Stimulated activated CD4-positive, alpha-beta T cell treated with anti-CD3 and anti-CD28 coated beads, Interleukin-4, amount 100 ng/mL, for 1 hour (primary cell): Measurements from ENCODE around the gene EGF.
"Not testable (repeated sequence)": the region's sequence is repeated elsewhere in the genome, so short reads cannot be mapped to it uniquely, and the experiment has no call there.

Source experiments
- DNase-seq: peaks from one replicate; pipeline ENCODE4 v3.0.0-alpha.2; 2020

EGF gene

DNA sequence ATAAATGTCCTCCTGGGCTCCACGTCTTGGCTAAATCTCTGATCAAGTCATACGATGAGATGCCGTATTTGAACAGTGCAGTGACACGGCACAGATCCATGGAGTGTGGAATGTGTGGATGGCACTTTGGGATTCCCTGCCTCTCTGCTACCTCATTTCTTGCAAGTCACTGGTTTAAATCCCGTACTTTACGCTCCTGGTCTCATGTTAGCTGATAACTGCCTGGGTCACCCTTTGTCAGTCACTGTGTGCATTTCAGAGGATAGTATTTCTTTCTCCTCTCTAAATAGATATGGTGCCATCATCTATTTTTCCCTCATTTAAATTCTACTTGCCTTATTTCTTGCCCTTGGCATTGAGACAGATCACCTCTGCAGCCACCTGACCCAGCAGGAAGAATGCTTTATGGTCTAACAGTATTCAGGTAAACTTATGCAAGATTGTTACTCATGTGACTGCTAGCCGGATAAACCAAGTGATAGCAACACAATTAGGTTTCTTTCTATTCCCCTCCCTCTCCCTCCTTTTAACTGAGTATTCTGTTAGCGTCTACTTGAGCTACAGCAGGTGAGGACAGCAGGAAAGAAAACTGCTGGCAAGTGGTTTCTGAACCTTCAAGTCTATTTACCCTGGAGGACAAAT, 2.8 kb downstream of the EGF start:
- DNase-seq: no peak

DNA sequence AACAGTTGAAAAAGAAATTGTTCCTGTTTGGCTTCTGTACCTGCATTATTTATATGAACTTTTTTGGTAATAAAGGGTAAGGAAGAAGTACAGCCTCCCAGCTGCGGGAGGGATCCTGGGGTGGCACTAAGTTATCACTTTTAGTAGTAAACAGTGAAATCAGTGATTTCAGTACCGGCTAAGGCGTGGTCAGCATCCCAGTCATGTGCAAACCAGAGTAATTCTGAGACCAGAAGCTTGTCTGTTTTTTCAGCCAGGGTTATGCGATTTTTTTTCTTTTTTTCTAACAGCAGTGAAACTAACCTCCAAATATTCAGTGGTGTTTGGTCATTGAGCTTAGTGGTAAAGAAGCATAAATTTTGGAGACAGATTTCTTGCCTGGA, 3.3 kb downstream of the EGF start:
- DNase-seq: no peak

DNA sequence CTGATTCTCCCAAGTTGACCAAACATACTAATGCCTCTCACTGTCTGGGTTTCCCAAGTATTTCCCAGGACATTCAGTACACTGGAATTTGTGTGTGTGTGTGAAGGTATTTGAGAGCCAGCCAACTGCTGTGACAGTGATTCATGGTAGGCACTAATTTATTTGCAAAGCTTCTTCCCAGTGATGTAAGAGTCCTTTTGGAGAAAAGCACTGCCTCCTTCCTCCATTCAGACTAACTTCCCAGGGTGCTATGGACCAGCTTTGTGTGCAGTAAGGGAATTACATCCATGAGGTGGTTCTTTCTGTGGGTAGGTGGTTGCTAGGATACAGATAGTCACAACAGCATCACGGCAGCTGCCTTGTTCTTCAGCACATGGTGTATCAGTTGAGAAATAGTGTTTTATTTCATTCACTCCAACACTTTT, 8.7 kb downstream of the EGF start:
- no peak for DNase-seq

DNA sequence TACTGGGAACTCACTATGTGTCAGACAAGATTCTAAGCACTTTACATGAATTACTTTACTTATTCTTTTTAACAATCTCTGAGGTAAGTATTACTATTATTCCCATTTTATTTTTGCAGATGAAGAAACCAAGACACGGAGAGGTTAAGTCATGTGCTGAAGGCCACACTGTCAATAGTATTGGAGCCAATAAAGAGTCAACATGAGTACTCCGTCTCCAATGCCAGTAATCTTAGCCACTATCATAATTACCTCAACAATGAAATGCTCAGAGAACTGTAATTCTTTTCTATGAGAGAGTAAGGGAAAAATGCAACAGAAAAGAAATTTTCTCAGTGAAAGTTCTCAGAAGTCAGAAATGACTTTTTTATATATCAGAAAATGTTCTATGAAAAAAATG, 12.7 kb downstream of the EGF start:
- DNase-seq: no peak

DNA sequence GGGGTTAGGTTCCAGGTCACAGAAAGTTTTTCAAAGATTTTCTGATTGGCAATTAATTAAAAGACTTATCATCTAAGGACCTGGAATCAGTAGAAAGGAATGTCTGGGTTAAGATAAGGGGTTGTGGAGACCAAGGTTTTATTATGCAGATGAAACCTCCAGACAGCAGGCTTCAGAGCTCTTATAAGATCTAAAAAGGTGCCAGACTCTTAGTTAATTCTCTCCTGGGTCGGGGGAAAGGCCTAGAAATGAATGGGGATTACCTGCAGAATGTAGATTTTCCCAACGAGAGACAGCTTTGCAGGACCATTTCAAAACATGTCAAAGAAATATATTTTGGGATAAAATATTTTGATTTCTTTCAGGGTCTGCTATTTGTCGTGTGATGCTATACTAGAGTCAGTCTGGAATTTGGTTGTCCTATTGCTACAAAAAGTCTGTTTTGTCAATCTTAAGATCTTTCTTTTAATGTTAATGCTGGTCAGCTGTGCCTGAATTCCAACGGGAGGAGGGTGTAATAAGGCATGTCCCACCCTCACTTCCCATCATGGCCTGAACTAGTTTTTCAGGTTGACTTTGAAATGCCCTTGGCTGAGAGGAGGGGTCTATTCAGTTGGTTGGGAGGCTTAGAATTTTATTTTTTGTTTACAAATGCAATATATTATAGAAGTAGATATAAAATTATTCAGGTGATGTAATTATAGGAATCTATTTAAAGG, 15.8 kb downstream of the EGF start:
- no peak for DNase-seq

DNA sequence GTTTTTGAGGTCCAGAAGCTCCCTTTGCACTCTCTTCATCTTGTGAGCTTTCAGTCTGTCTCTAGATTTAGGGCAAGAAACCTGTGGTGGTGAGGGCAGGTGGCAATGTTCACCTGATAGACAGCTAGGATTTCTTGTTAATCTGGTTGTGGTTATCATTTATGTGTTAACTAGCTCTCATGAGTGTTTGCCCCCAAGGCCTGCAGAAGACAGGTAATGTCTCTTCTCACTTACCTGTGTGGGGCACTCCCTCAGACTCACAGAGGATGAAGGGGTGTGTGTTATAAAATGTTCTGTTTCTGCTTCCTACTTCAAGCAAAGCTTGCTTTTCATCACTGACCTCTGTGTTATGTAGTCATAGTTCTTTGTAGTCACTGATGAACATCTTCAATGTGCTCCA, 17.8 kb downstream of the EGF start:
- DNase-seq: no peak

DNA sequence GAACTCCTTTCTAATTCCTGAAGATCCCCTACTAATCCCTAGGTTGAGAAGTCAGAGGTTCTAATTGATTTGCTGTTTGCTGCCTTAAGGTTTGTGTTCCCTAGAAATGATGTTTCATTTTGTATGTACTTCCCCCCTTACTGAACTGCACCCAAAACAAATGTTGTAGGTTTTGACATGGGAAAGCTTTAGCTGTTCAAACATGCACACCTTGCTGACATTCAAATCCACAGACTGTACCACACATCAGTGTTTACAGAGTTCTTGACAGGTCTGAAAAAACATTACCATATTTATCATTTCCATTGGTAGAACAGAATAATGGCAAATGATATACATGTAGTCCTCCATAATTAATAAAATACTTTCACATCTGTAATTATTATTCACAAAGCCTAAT, 18.2 kb downstream of the EGF start:
- DNase-seq: no peak

DNA sequence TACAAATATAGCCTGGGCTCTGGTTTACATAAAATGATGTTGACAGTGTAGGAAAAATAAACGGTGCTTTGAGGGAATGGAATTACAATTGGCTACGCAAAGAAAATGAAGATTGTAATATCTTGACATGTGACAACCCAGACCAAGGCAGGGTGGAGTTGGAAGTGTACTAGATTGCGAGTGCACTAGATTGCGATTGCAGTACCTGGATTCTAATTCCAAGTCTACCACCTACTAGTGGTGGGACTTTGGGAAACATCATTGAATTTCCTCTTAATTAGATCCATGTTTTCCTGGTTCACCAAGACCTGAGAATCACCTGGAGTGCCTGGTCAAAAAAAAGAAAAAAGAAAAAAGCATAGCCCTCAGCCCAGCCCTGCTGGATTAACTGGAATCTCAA, 18.6 kb downstream of the EGF start:
- no peak for DNase-seq

DNA sequence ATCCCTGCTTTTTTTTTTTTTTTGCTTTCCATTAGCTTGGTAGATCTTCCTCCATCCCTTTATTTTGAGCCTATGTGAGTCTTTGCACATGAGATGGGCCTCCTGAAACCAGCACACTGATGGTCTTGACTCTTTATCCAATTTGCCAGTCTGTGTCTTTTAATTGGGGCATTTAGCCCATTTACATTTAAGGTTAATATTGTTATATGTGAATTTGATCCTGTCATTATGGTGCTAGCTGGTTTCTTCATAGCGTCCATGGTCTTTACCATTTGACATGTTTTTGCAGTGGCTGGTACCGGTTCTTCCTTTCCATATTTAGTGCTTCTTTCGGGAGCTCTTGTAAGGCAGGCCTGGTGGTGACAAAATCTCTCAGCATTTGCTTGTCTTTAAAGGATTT, 24.7 kb downstream of the EGF start:
- DNase-seq: not testable (repeated sequence)

DNA sequence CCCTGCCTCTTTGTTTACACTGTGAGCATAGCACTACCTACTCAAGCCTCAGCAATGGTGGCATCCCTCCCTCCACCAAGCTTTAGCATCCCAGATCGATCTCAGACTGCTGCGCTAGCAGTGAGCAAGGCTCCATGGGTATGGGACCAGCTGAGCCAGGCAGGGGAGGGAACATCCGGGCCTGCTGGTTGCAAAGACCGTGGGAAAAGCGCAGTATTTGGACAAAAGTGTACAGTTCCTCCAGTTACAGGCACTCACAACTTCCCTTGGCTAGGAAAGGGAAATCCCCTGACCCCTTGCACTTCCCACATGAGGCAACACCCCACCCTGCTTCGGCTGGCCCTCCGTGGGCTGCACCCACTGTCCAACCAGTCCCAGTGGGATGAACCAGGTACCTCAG, 26.5 kb downstream of the EGF start:
- DNase-seq: no peak

DNA sequence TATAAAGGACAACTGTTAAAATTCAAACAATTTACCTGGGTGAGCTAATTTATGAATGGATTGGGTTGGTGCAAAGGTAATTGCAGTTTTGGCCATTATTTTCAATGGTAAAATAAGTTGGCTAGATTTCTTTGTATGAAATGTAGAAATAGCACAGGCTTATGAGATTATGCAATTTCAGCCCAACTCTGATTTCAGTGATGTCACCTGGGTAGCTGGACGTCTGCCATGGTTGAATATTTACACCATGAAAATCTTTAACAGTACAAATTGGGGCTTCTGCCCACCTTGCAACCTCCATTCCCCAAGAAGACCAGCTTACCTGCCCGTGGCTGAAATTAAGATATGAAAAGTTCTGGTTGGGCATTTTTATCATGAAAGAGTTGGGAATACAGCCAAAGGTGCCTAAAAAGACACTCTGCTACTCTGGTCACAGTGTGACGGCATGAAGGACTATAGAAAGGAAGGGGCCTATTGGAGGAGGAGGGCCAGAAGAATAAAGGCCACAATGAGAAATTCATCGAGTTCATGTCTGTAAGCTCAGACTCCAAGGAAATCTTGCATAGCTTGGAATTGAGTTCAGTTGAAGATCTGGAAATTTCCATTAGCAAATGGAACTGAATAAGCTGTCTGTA, 29.7 kb downstream of the EGF start:
- DNase-seq: no peak

DNA sequence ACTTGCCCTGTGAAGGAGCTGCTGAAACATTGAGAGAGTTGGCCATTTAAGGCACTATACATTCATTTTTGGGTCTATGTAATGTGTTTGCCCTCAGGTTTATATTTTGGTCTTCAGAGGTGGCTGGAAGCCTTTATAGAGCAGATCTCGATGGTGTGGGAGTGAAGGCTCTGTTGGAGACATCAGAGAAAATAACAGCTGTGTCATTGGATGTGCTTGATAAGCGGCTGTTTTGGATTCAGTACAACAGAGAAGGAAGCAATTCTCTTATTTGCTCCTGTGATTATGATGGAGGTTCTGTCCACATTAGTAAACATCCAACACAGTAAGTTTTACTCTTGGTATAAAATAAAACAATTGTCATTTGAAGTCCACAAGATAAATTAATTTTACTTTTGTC, 31.1 kb downstream of the EGF start:
- DNase-seq: no peak

DNA sequence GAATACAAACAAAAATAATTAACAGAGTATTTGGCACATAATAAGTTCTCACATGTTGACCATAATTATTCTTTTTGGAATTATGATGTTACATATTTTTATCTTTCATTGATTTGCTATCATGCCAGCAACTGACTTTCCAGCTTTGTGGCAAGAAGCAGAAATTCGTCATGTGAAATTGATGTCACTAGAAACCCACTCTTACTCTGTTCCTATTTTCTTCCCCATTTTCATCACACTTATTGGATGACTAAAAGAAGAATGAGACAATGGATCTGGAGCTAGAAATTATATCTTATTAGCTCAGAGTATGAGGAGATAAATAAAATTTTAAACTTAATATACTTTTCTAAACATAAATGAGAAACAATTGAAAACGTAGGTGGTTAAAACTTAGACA, 31.9 kb downstream of the EGF start:
- no peak for DNase-seq

DNA sequence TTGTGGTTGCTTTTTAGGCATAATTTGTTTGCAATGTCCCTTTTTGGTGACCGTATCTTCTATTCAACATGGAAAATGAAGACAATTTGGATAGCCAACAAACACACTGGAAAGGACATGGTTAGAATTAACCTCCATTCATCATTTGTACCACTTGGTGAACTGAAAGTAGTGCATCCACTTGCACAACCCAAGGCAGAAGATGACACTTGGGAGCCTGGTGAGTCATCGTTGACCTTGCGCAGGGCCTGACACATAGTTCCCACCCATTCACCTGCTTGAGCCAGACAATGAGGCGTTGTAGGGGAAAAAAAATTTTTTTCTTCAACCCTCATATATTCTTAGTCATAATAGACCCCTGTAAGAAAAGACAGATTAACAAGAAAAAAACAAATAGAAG, 32.4 kb downstream of the EGF start:
- peak; percentile 22 for DNase-seq

DNA sequence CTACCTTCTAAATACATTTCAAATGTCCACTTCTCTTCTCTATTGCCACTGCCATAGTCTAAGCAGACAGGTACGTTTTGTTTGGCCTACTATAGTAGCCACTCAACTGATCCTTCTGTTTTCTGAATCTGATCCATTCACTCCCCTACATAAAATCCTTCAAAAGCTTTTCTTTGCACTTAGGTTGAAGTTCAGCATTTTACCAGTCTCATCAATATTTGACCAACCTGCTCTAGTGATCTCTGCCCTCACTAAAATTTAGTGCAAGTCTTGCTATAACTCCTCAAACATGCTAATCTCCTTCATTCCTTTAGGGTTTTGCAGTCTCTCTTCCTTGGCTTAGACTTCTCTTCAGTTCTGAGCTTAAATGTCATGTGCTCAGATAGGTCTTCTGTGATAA, 33.4 kb downstream of the EGF start:
- no peak for DNase-seq

DNA sequence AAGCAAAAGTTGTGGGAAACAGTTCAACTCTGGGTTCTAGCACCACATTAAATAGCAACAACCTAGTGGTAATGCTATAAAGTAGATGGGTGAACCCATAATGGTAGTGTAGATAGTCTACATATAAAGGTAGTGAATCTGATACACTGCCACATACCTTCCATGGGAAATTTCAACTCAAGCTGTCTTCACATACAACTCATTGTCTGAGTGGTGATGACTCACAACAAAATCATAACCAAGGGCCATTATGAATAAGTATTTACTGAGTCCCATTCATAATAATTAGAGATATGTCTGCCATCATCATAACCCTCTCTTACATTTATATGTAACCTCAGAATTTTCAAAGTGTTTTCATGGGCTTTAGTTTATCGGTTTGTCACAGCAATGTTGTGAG, 34.8 kb downstream of the EGF start:
- DNase-seq: no peak

DNA sequence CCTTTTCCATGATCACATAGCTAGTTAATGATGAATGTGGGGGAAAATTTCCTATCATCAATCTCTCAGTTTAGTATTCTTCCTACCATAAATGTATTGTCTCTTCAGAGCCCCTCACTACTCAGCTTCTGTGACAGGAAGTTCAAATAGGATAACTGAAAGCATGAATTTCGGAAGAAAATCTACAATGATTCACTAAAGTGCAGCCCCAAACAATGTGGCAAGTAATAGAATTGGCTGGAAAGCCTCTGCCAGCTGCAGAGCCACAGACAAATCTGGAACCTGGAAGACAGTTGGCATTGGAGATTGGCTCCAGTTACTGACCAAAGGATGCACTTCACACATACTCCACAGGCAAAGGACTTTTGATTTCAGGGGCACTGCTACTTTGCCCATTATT, 35.2 kb downstream of the EGF start:
- no peak for DNase-seq

DNA sequence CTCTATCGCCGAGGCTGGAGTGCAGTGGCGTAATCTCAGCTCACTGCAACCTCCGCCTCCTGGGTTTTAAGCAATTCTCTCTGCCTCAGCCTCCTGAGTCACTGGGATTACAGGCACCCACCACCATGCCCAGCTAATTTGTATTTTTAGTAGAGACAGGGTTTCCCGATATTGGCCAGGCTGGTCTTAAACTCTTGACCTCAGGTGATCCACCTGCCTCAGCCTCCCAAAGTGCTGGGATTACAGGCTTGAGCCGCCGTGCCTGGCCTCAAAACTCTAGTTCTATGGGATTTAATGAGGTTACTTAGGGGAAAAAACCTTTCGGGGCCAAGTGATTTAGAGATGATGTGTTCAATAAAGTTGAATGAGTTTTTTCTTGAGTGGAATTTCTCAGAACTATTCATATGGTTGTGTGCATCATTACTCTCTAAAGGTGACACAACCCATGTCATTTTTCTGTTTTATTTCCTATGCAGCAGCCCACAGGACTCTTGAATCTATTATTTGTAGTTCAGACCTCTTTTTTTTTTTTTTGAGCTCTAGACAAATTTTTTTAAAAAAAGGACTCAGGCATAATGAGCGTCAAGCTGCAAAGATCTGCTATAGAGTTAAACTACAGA, 36.5 kb downstream of the EGF start:
- not testable (repeated sequence) for DNase-seq

DNA sequence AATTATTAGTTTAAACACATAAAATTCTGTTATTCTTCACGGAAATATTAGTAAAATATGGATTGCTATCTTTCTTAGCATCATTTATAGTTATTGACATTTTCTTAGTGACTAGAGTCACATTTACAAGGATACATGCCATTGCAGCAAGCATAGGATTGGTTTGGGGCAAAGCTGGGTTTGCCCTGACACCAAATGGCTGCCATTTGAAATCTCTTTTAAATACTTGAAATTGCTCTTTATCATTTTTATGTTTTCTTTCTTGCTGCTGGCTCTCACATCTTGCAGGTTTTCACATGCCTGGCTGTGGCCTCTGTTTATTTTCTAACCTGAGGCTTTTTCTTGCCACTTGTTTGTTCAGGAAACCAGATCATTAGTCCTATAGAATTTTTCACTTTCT, 39.9 kb downstream of the EGF start:
- DNase-seq: no peak

DNA sequence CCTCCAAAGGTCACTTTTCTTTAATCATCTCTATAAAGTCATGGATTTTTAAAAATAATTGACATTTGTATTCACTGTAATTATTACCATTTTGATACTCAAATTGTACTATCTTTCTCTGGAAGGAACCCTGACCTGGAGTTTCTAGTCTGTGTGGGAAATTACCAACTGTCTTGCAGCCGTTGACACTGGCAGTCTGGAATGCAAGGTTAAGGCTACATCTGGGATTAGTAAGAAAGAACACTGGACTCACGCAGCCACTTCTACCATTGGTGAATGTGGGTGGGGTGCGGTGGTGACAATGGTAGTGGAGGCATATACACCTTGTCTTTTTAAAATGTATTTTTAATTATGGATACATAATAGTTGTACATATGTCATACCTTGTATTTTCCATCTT, 40.9 kb downstream of the EGF start:
- no peak for DNase-seq

DNA sequence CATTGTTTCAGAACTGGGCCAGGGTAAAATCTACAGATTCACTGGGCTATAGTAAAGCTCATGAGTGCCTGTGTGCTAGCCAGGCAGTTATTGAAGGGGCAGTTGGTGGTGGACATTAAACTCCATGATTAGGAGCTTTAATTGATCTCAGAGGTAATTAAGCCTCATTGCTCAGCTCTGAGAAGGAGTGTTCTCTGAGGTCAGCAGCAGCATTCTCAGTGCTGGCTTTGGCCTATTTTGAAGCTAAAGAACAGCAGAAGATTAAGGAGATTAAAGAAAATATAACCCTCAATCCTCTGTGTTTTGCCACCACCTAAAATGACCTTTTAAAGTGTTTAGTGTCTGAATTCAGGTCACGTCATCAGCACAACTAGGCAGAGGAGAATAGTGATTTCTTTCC, 42.5 kb downstream of the EGF start:
- DNase-seq: no peak

DNA sequence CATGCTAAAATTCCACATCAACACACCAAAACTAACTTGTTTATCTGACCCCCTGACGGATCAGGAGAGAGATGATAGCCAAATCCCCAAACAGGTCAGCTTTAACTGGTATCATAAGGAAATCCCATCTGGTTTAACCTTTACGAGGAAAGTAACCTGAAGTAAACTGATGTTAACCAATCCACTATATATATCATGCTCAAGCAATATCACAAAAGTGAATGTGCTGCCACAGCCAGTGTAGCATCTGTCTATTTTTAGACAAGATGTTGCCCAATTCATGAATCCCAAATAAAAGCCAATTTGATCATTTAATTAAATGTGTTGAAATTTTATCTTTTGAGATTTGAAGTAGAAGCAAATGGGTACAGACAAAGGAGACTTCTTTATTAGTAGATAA, 44.5 kb downstream of the EGF start:
- no peak for DNase-seq

DNA sequence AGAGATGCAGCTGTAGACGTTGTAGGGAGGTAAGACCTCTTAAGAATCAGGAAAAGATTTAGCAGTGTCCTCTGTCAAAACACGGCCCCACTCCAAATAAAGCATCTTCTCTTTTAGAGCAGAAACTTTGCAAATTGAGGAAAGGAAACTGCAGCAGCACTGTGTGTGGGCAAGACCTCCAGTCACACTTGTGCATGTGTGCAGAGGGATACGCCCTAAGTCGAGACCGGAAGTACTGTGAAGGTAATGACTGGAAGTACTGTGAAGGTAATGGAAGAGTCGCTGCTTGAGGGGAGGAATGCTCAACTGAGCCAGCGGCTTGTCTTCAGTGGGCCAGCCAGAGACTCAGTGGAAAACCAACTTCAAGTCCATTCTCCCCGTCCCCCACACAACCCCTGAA, 46.5 kb downstream of the EGF start:
- no peak for DNase-seq

DNA sequence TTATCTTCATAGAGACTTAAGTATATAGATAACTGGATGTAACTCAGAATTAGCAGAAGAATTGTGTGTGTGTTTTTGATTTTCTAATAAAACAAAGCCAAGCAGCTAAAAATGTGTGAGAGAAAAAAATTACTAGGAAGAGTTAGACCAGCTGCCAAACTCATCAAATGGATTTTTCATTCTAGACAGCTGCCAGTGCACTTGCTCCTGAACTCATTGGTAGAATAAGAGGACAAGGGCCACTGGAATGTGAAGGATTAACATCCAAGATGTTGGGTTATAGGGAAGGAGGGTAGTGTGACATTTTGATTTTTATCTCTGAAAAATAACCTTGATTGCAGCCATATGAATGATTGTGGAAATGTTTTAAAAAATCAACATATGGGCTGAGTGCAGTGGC, 49.7 kb downstream of the EGF start:
- no peak for DNase-seq
